OCI-LY1 (cell line): ENCODE results near the gene NFIB.

Source experiments
- CTCF ChIP-seq: fragments of 200-600 bp; sonication (generic), shearing (Covaris generic); IDR thresholded peaks from 2 replicates; pipeline ENCODE4 v1.5.1; 2017; ENCODE audit warnings: mild to moderate bottlenecking, antibody characterized with exemption, low read length, moderate library complexity, mixed read lengths
- EZH2 ChIP-seq: fragments of 200-600 bp; sonication (generic), shearing (Covaris generic); IDR thresholded peaks from 2 replicates; pipeline ENCODE4 v1.8.0; 2017; ENCODE audit warnings: borderline replicate concordance, mixed run types, mild to moderate bottlenecking, antibody characterized with exemption, low read length, moderate library complexity, mixed read lengths

GRCh38 chr9:14198841-14199455 lies 115.0 kb downstream of the NFIB start:
- TF ChIP-seq EZH2 (no peak), CTCF (no peak)
